ENCODE measurements around the gene PRC1. TPM values are rescaled to one million over a fixed set of nuclear protein-coding genes. Genes with fewer than 3 reads are reported as not detected.
"Not testable (repeated sequence)": the region's sequence is repeated elsewhere in the genome, so short reads cannot be mapped to it uniquely, and the experiment has no call there.

The PRC1 gene
- total RNA-seq, 1 experiment from 2014 or later, result 357 TPM

DNA sequence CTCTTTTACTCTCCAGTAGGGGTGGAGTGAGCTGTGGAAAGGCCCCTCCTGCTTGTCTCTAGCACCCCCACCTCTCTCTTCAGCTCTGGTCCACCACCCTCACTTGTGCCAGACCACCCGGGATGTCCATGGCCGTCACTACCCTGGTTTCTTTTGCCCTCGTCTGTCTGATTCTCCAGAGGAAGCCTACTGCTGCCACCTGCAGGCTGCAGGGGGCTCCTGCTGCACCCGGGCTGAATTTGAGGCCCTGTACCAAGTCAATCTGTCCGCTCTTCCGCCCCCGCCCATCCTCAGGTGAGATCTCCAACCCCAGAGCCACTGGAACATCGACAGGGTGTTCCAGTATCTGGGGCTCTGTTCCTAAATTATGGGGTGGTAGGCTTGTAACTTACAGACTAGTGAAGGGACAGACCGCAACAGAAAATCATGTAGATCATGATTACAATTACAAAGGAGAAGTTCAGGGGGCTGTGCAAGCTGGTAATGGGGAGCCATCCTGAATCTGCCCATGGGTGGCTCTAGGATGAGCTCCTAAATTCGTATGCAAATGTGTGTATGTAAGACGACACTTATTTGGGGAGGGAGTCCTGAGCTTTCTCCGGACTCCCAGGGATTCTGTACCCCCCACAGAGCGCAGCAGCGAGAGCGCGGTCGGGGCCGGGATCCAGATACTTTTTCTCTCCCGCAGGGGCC is 59.9 kb downstream of the PRC1 start:
- DNase-seq (ENCODE audit: low read depth), result peak; percentile 80

GRCh38 chr15:90933301-90933700 is 61.0 kb downstream of the PRC1 start:
- DNase-seq (ENCODE audit: low read depth), result no peak

DNA sequence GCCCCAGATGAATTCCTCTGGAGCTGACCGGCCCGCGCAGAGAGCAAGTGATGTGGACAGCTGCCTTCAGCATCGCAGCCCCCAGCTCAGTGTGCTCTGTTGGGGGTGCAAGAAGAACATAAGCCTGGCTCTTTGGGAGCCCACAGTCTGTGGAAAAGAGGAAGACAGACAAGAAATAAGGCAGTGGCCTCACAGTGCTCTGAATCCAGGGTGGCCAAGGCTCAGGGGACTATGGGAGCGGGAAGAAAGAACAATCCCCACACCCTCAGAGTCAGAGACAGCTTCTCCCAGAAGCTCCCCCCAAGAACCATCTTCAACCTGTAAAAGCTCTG is 61.7 kb downstream of the PRC1 start:
- DNase-seq (ENCODE audit: low read depth), result no peak

GRCh38 chr15:90931828-90932659 is 62.3 kb downstream of the PRC1 start, which contains the start of gene HDDC3:
Gene HDDC3 (minus strand): TSS chr15:90932549. CDS start chr15:90932540, 9 bp downstream.
- DNase-seq (ENCODE audit: low read depth), result peak; percentile 83

- DNase-seq (ENCODE audit: low read depth), result no peak
These were observed 62.8 kb downstream of the PRC1 start for GRCh38 chr15:90931575-90931827.

DNA sequence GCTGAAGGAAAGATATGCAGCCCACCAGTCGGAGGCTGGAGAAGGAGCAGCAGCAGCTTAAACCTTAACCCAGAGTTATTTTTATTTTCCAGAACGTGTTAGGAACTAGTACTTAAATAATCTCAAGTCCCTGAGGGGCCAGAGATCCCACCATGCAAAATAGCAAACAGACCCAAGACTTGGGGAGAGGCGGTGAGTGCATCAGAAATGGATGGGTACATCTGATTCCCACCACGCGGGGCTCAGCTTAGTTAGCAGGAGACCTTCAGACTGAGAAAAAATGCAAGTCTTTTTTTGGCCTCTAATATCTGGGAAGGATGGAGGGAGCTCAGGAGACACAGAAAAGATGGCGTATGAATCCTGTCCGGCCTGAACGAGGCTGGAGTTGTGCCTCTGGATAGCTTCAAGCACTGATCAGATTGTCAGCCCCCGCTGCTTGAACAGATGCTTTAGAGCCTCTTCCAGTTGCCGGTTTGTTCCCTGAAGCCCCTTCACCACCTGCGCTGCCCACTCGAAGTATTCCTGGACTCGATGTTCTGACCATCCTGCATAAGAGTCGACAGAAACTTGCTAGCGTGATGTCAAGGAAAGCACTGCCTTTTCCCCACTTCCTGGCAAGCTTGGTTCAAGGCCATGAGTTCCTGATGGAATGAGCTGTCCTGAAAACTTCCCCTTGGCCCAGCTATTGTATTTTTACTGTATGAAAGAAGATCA is 63.3 kb downstream of the PRC1 start:
- no peak for DNase-seq (ENCODE audit: low read depth)

DNA sequence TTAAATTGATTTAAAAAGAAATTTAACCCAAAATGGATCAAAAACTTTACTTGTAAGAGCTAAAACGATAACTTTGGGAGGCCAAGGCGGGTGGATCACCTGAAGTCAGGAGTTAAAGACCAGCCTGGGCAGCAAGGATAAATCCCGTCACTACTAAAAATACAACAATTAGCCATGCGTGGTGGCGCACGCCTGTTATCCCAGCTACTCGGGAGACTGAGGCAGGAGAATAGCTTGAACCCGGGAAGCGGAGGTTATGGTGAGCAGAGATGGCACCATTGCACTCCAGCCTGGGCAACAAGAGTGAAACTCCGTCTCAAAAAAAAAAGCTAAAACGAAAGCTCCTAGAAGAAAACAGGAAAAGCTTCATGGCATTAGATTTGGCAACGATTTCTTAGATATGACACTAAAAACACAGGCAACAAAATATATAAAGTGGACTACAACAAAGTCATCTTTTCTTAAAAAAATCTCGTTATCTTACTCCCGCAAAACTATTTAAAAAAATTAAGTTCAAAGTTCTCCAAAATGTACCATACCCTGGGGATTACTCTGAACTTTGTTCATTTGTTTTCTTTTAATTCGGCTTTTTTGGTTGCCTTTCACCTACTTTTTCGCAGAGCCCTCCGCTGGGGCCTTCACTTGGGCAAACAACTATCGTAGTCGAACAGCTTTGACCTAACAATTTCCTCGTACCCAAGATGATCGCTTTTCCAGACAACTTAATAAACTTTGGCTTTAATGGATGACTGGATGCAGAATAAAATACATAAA is 64.9 kb downstream of the PRC1 start:
- DNase-seq (ENCODE audit: low read depth), result no peak

DNA sequence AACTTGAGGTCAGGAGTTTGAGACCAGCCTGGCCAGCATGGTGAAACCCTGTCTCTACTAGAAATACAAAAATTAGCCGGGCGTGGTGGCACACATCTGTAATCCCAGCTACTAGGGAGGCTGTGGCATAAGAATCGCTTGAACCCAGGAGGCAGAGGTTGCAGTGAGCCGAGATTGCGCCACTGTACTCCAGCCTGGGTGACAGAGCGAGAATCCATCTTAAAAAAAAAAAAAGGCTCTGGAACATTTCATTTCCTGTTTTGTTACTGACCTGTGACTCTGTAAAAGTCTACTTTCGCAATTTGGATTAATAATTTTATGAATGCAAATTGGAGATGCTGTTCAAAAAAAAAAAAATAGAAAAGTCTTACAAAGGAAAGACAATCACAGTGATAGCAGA is 66.2 kb downstream of the PRC1 start:
- DNase-seq (ENCODE audit: low read depth), result not testable (repeated sequence)

- not testable (repeated sequence) for DNase-seq (ENCODE audit: low read depth)
These were observed 67.6 kb downstream of the PRC1 start for GRCh38 chr15:90926766-90927165.

- no peak for DNase-seq (ENCODE audit: low read depth)
These were observed 70.0 kb downstream of the PRC1 start for GRCh38 chr15:90924375-90924774.

DNA sequence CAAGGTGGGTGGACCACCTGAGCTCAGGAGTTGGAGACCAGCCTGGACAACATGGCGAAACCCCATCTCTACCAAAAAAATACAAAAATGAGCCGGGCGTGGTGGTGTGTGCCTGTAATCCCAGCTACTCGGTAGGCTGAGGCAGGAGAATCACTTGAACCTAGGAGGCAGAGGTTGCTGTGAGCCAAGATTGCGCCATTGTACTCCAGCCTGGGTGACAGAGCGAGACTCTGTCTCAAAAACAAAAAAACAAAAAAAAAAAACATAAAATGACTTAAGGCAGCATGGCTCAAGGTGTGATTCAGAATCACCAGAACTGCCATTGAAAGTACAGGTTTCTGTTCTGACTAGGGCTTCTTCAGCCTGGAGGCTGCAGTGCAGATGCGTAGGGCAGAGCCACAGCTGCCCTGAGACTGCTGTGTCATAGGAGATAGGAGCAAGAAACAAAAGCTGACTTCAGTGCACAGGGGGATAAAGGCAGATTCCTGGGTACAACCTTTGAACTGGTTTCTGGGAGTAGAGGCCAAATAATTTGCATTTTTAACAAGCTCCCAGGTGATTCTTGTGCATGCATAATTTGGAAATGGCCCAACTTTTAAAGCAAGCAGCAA is 71.5 kb downstream of the PRC1 start:
- DNase-seq (ENCODE audit: low read depth), result not testable (repeated sequence)

DNA sequence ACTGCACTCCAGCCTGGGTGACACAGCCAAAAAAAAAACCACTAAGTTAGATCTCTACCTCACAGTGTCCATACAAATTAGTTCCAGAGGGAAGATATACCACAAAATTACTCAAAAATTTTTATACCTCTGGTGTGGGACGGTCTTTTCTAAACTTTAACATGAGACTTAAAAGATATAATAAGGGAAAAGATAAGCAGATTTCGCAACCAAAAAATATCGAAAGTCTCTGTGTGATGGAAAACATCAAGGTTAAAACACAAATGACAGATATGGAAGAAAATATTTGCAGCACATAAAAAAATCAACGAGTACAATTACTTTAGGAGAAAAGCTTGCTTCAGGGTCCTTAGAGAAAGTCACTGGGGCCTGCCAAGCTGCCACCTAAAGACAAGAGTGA is 72.4 kb downstream of the PRC1 start:
- DNase-seq (ENCODE audit: low read depth), result no peak

GRCh38 chr15:90918835-90919234 is 75.5 kb downstream of the PRC1 start:
- no peak for DNase-seq (ENCODE audit: low read depth)

GRCh38 chr15:90918034-90918788 is 76.1 kb downstream of the PRC1 start:
- no peak for DNase-seq (ENCODE audit: low read depth)

GRCh38 chr15:90917569-90917968 is 76.8 kb downstream of the PRC1 start:
- DNase-seq (ENCODE audit: low read depth), result no peak

DNA sequence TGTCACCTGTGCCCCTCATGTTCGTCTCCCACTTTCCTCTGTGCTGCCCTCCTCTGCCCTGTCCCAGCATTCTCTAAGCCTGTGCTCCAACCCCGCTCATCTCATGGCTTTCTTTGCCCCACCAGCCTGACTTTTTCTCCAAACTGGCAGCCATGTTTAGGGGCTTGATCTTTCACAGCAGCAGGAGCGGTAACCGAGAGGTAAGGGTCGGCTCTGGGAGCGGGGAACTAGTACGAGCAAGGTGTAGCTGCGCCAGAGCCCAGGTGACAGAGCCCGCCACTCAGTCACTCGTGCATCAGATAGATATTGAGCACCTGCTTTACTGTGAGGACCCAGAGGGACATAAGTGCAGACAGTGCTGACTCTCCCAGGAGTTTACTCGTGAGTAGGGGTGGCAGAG is 77.9 kb downstream of the PRC1 start:
- DNase-seq (ENCODE audit: low read depth), result no peak

Other genes starting within 250 kb of the PRC1 start
- gene FURIN, start 125.9 kb downstream of the PRC1 start, total RNA-seq (2014; rRNA removed; shearing (Covaris generic)), result 48.8 and 51.5 TPM in 2 replicates
- gene FES, start 110.0 kb downstream of the PRC1 start, total RNA-seq (2014; rRNA removed; shearing (Covaris generic)), result 0.36 and 0.46 TPM in 2 replicates
- 2.1 and 8.2 TPM in 2 replicates for gene MAN2A2, start 91.2 kb downstream of the PRC1 start, total RNA-seq (2014; rRNA removed; shearing (Covaris generic))
- 10.2 and 17.6 TPM in 2 replicates for gene HDDC3, start 62.0 kb downstream of the PRC1 start, total RNA-seq (2014; rRNA removed; shearing (Covaris generic))
- gene UNC45A, start 59.2 kb downstream of the PRC1 start, total RNA-seq (2014; rRNA removed; shearing (Covaris generic)), result 48.7 and 57.5 TPM in 2 replicates
- gene RCCD1, start 39.7 kb downstream of the PRC1 start, total RNA-seq (2014; rRNA removed; shearing (Covaris generic)), result 13.6 and 19.8 TPM in 2 replicates
- 11.3 and 17.0 TPM in 2 replicates for gene VPS33B, start 28.1 kb upstream of the PRC1 start, total RNA-seq (2014; rRNA removed; shearing (Covaris generic))
- gene SV2B, start 105.7 kb upstream of the PRC1 start, total RNA-seq (2014; rRNA removed; shearing (Covaris generic)), result 0.15 and 1.1 TPM in 2 replicates